KG1 (cell line): ENCODE data around the gene WDR27.
"Not testable (repeated sequence)": the region's sequence is repeated elsewhere in the genome, so short reads cannot be mapped to it uniquely, and the experiment has no call there.

Source experiments
- DNase-seq: peaks from one replicate; lab custom pipeline; 2025; lab: John Stamatoyannopoulos, UW

WDR27 gene

GRCh38 chr6:169709293-169709692, 7.5 kb upstream of the WDR27 start:
- DNase-seq = no peak

GRCh38 chr6:169707772-169708171, 5.9 kb upstream of the WDR27 start:
- no peak for DNase-seq

GRCh38 chr6:169702840-169703246, 1.0 kb upstream of the WDR27 start:
- DNase-seq = no peak

GRCh38 chr6:169701311-169701953, 397 bp downstream of the WDR27 start:
- DNase-seq = no peak

- DNase-seq = peak; percentile 20
Measured at GRCh38 chr6:169700296-169700695, 1.5 kb downstream of the WDR27 start.

- not testable (repeated sequence) for DNase-seq
Measured at GRCh38 chr6:169697115-169697514, 4.7 kb downstream of the WDR27 start.

DNA sequence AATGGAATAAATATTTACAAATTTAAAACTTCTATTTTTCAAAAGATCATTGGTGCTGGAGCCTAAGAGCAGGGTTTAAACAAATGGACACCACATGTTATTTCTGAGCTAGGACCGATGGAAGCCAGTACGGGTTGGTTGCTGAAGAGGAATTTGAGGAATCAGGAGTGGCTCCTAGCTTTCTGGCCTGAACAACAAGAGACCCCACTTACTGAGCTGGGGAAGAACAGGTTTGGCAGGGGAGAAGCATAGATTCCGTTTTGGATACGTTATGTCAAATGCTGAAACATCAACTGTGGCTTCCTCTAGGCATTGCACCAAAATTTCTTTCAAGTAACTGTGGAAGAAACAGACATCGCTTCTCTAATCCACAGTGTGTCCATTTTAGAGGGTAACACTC, 6.7 kb downstream of the WDR27 start:
- no peak for DNase-seq

- no peak for DNase-seq
Measured at GRCh38 chr6:169692516-169692915, 9.3 kb downstream of the WDR27 start.

GRCh38 chr6:169691260-169691659, 10.6 kb downstream of the WDR27 start:
- DNase-seq = no peak

DNA sequence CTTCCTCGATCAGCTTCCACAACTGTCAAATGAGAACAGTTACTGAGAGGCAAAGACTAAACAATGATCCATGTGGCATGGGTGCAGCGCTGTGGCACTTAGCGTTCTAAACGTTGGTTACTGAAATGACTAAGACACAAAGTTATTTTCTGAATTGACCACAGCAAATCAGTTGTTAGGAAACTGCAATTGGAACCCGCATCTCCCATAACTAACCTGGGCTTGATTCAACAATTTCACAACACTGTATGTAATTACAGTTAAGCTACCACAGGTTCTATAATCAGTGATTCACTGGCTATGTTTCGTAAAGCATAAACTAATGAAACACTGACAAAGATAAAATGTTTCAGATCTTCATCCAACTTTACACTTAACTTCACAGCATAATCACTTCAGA, 12.5 kb downstream of the WDR27 start:
- DNase-seq = no peak

DNA sequence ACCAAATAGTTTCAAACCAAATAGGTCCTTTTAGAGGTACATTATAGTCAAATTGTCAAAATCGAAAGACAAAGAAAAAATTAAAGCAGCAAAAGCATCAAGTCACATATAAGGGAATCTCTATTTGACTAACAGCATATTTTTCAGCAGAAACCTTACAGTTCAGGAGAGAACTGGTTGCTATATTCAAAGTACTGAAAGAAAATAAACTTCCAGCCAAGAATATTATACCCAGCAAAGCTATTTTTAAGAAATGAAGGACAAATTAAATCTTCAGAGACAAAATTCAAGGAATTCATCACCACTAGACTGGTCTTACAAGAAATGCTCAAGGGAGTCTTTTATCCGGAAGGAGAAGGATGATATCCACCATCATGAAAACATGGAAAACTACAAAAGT, 16.0 kb downstream of the WDR27 start:
- no peak for DNase-seq

GRCh38 chr6:169684056-169684455, 17.8 kb downstream of the WDR27 start:
- no peak for DNase-seq

- no peak for DNase-seq
Measured at GRCh38 chr6:169678342-169678741, 23.5 kb downstream of the WDR27 start.

- no peak for DNase-seq
Measured at GRCh38 chr6:169677096-169677495, 24.7 kb downstream of the WDR27 start.

GRCh38 chr6:169675011-169675410, 26.8 kb downstream of the WDR27 start:
- DNase-seq = no peak

GRCh38 chr6:169671563-169671962, 30.3 kb downstream of the WDR27 start:
- DNase-seq = no peak

DNA sequence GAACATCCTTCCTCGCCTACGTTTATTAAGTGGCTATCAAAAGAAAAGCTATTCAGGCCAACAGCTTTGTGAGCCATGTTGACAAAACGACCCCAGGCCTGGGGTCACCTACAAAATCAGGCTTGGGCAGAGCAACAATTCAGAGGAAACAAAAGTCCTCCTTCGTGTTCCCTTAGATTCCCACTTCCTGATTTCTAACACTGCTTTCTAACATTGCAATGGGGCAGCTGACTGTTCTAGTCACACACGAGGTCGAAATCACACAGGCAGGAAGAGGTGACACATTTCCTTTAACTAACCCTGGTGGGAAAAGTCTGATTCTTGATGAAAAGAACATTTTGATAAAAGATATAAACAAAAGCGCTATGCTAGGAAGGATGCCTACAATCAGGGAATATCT, 31.9 kb downstream of the WDR27 start:
- DNase-seq = no peak

DNA sequence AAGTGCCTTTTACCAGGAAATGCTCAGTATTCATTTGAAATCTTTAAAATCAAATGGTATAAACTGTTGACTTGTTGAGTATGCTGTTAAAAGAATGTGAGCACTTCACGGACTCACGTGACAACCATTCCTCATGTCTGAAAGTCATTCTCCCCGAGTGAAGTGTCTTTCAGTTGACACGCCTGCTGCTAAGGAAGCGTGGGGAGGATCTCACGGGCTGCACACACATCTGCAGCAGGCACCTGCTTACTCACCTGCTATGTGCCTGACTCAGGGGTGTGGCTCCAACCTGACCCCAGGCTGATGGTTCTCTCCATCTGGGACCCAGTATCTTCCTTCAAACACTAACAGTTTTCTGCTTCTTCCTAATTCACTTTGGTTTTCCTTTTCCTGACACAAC, 32.7 kb downstream of the WDR27 start:
- no peak for DNase-seq

GRCh38 chr6:169668203-169668847, 33.5 kb downstream of the WDR27 start:
- no peak for DNase-seq

- no peak for DNase-seq
Measured at GRCh38 chr6:169667716-169668115, 34.1 kb downstream of the WDR27 start.

DNA sequence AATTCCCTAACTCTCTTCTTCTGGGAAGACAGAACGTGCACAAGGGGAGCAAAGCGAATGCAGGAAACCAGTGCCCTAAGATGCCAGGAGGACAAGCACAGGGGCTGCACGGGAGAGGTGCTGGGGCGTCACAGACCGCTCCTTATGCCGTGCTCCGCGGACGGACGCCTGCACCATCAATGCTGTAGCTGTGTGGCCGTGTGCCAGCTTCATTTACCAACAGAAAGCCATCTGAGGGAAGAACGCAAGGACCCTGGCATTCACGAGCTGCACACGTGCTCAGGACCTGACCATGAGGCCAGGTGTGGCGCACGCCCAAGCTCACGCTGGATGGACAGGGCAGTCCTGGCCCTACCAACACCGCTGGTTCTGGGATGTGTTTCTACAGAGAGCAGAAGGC, 35.4 kb downstream of the WDR27 start:
- no peak for DNase-seq

DNA sequence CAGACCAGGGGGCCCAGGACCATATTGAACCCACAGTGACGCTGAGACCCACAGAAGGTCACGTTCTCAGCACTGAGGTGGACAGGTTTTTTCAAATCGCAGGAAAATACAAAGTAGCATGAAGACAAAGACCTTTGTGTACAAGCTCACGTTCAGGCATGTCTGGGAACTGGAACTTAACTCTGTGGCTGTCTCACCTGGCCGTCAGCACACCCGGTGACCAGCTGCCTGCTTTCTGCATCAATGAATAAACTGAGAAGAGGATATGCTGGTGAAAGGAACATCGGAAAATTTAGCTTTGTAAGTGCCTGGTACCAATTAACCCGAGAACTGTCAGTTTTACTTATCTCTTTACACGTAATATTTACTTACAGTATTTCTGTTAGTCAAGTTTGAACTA, 36.5 kb downstream of the WDR27 start:
- DNase-seq = no peak

DNA sequence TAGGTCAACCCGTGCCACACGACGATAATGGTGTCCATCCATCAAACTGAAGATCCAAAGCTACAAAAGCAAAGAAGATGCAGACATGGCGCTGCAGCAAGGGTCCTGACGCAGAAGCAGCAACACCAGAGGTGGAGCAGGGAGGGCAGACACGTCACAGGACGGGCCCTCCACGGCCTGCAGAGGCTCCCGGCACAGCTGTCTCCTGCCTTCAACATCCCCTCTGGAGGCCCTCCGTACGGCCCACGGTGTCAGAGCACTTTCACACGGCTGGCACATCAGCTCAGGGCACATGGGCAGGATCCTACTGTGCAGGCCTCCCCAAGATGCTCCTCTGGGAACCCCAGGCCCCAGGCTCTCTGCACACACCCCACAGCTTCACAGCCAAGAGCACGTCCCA, 37.6 kb downstream of the WDR27 start:
- no peak for DNase-seq

- DNase-seq = no peak
Measured at GRCh38 chr6:169663468-169663867, 38.4 kb downstream of the WDR27 start.
